ENCODE measurements around the gene ALG14. TPM values are rescaled to one million over a fixed set of nuclear protein-coding genes. Genes with fewer than 3 reads are reported as not detected.

Gene ALG14
- total RNA-seq, 6 donors from 2014 or later = 0.55 to 6.2 (median 0.98) TPM

DNA sequence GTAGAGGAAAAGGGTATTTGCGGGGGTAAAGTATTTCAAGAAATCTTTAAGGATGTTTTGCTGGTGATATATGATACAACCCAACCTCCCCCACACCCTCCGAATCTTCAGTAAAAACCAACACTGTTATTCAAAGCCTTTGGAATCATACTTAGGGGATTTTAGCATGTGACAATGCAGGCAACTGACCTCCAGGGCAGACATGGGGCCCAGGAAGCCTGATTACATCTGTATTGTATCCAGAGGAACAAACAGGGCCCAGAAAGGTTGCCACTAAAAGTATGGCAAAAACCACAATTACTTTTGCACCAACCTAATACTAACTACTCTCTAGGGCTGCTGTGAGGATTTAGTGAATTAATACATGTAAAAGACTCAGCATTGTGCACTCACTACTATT lies 102.0 kb downstream of the ALG14 start:
- no peak for DNase-seq
- ATAC-seq (ENCODE audit: low FRiP score in 2 of 2) = no peak
- no peaks in the 10 kb centered on the region for H3K27me3 ChIP-seq
- H3K9me3 ChIP-seq = no peaks in the 10 kb centered on the region
- WGBS, 2 donors = 72 to 89% methylated on average over 2 of the region's 2 CpGs
- no peaks in the 10 kb centered on the region for H3K36me3 ChIP-seq
- TF ChIP-seq EP300 (IDR thresholded peaks at IDR 0.05) = no peak
- TF ChIP-seq, protein P1, sequence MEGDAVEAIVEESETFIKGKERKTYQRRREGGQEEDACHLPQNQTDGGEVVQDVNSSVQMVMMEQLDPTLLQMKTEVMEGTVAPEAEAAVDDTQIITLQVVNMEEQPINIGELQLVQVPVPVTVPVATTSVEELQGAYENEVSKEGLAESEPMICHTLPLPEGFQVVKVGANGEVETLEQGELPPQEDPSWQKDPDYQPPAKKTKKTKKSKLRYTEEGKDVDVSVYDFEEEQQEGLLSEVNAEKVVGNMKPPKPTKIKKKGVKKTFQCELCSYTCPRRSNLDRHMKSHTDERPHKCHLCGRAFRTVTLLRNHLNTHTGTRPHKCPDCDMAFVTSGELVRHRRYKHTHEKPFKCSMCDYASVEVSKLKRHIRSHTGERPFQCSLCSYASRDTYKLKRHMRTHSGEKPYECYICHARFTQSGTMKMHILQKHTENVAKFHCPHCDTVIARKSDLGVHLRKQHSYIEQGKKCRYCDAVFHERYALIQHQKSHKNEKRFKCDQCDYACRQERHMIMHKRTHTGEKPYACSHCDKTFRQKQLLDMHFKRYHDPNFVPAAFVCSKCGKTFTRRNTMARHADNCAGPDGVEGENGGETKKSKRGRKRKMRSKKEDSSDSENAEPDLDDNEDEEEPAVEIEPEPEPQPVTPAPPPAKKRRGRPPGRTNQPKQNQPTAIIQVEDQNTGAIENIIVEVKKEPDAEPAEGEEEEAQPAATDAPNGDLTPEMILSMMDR (IDR thresholded peaks at IDR 0.05) = no peak
- TF ChIP-seq POLR2A (IDR thresholded peaks at IDR 0.05) = no peak
- no peak for TF ChIP-seq POLR2AphosphoS5 (IDR thresholded peaks at IDR 0.05)
- no peak overlapping the region for H3K4me3 ChIP-seq
- peaks cover 5 to 14% (median 8%) of the 10 kb centered on the region in 4 donors for H3K4me1 ChIP-seq
- H3K27ac ChIP-seq = peak overlapping the region in 3 of 4 donors; percentile 5 to 57 (median 9)

- Histone ChIP-seq H3K9me3 (no peaks in the 10 kb centered on the region), H3K27ac (no peak overlapping the region), H3K4me1 (peaks cover 5 to 14% (median 8%) of the 10 kb centered on the region in 4 donors), H3K4me3 (no peak overlapping the region), H3K27me3 (no peaks in the 10 kb centered on the region), H3K36me3 (no peaks in the 10 kb centered on the region)
- no peak for TF ChIP-seq POLR2AphosphoS5 (IDR thresholded peaks at IDR 0.05)
- DNase-seq (no peak), ATAC-seq (ENCODE audit: low FRiP score in 2 of 2) (no peak)
- 95 to 96% methylated on average over 6 of the region's 6 CpGs for WGBS, 2 donors
Measured at GRCh38 chr1:94969137-94969536, 103.6 kb downstream of the ALG14 start.

GRCh38 chr1:94966033-94966432 lies 106.7 kb downstream of the ALG14 start:
- WGBS, 2 donors = 77 to 84% methylated on average over 1 of the region's 1 CpG
- Histone ChIP-seq H3K27me3 (no peaks in the 10 kb centered on the region), H3K36me3 (no peaks in the 10 kb centered on the region), H3K9me3 (no peaks in the 10 kb centered on the region), H3K4me3 (no peak overlapping the region), H3K27ac (no peak overlapping the region), H3K4me1 (peaks cover 15 to 28% (median 18%) of the 10 kb centered on the region in 4 donors)
- DNase-seq (no peak), ATAC-seq (ENCODE audit: low FRiP score in 2 of 2) (no peak)
- no peak for TF ChIP-seq POLR2AphosphoS5 (IDR thresholded peaks at IDR 0.05)
- TF ChIP-seq EP300 (IDR thresholded peaks at IDR 0.05) = no peak

DNA sequence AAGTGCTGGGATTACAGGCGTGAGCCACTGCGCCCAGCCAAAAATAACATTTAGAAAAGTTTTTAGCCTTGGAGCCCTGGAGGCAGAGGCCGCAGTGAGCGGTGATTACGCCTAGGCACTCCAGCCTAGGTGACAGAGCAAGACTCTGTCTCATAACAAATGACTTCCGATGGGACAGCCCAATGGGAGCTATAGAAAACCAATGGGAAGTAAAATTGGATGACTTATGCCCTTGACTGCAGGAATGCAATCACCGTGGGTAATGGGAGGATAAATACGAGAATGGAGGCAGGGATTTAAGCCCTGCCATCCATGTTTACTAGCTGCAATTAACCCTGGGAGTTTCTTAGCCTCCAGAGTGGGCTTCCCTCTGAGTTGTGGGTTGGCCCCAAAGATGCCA lies 108.9 kb downstream of the ALG14 start:
- Histone ChIP-seq H3K36me3 (no peaks in the 10 kb centered on the region), H3K27me3 (no peaks in the 10 kb centered on the region), H3K4me1 (peaks cover 10 to 25% (median 16%) of the 10 kb centered on the region in 4 donors), H3K9me3 (no peaks in the 10 kb centered on the region), H3K4me3 (no peak overlapping the region), H3K27ac (no peak overlapping the region)
- DNase-seq = no peak
- no peak for ATAC-seq (ENCODE audit: low FRiP score in 2 of 2)
- TF ChIP-seq EP300 (IDR thresholded peaks at IDR 0.05) = no peak
- TF ChIP-seq POLR2AphosphoS5 (IDR thresholded peaks at IDR 0.05) = no peak
- TF ChIP-seq, protein P1 (IDR thresholded peaks at IDR 0.05) = no peak
- no peak for TF ChIP-seq POLR2A (IDR thresholded peaks at IDR 0.05)
- 83 to 84% methylated on average over 8 of the region's 8 CpGs for WGBS, 2 donors

DNA sequence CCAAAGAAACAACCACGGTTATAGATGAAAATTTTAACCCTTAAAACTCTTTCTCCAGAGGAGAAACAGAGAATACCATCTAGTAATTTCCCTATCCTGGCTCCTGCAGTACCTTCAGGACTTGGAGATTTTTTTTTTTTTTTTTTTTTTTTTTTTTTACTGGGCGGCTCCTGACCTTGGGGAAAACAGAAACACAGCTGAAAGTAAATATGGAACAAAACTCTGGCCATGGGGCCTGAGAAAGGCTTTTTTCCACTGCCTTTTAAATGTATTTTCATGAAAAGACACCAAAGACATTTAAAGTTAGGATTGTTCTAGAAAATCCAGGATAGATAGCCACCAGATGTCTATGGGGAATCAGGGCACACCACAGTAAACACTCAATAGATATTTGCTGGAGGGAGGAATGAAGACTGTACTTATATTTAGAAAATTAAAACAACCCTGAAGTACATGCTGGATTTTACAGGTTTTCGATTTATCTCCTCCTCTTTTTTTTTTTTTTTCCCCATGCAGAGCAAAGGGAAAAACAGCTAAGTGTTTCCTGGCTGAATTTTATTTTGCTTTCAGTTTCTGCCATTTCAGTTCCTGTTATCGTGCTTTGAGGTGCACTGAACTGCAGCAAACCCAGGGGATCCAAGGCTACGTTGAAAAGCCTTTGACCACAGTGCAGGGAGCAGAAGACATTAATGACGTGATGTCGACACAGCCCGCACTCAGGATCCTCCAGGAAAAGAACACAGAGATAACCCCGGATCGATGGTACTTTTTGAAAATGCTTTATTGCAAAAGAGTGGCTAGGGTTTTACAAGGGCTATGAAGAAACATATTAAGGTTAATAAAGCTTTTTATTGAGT lies 110.1 kb downstream of the ALG14 start:
- TF ChIP-seq, protein P1 (IDR thresholded peaks at IDR 0.05) = no peak
- TF ChIP-seq POLR2A (IDR thresholded peaks at IDR 0.05) = no peak
- TF ChIP-seq POLR2AphosphoS5 (IDR thresholded peaks at IDR 0.05) = no peak
- TF ChIP-seq EP300 (IDR thresholded peaks at IDR 0.05) = no peak
- Histone ChIP-seq H3K4me3 (peak overlapping the region; percentile 10 to 47 (median 38)), H3K4me1 (peaks cover 10 to 25% (median 16%) of the 10 kb centered on the region in 4 donors), H3K36me3 (no peaks in the 10 kb centered on the region), H3K27me3 (no peaks in the 10 kb centered on the region), H3K9me3 (no peaks in the 10 kb centered on the region), H3K27ac (peak overlapping the region; percentile 70 to 86 (median 78))
- peak; percentile 62 to 82 for ATAC-seq (ENCODE audit: low FRiP score in 2 of 2)
- DNase-seq = peak in 1 of 2 donors; percentile 48
- 5 to 9% methylated on average over 10 of the region's 10 CpGs for WGBS, 2 donors

Measured in upper lobe of left lung (tissue), 6 donors.